ENCODE measurements around the gene CYBB. TPM values are rescaled to one million over a fixed set of nuclear protein-coding genes. Genes with fewer than 3 reads are reported as not detected.

The CYBB gene
- total RNA-seq, 1 donor, result 1.4 TPM

DNA sequence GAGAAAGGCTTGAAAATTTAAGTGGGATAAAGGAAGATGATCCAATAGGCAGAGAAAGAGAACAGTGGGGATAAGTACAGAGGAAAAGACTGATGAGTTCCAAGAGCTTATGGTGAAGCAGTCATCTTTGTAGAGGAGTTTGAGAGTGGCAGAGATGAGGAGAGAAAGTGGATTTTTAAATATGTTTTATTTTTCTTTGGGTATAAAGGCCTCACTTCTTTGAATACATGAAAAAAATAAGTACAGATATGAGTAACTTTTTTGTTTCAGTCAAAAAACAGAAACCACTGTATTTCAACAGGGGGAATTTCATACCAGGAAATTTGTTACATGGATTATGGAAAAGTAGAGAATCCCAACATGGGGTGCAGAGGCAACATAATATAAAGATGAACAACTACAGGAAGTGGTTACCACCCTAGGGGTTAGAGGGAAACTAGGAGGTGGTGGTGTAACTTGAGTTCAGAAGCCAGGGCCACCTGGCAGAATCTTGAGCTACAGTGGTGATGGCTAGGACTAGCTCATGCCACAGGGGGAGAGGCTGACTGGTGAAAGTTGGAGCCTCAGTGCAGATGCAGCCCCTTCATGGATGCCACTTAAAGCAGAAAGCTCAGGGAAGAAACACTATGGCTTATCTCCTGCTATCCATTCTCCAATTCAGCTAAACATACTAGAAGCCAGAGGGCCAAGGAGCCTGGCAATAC lies 3.4 kb upstream of the CYBB start:
- Histone ChIP-seq H3K4me3 (ENCODE audit: insufficient read depth, low read length) (no peak overlapping the region), H3K27me3 (ENCODE audit: insufficient read depth, low read length) (no peaks in the 10 kb centered on the region), H3K79me2 (ENCODE audit: insufficient read depth, low read length) (no peaks in the 10 kb centered on the region), H3K36me3 (ENCODE audit: insufficient read depth, low read length) (no peaks in the 10 kb centered on the region), H3K4me2 (ENCODE audit: insufficient read depth, low read length) (no peak overlapping the region), H3K4me1 (ENCODE audit: insufficient read depth, low read length) (no peaks in the 10 kb centered on the region), H3K27ac (ENCODE audit: low read depth, low read length) (no peak overlapping the region), H2AFZ (ENCODE audit: low read length) (no peak overlapping the region), H3K9me3 (ENCODE audit: low read depth, low read length) (no peaks in the 10 kb centered on the region), H4K20me1 (ENCODE audit: insufficient read depth, low read length) (no peaks in the 10 kb centered on the region)
- TF ChIP-seq, protein P1, sequence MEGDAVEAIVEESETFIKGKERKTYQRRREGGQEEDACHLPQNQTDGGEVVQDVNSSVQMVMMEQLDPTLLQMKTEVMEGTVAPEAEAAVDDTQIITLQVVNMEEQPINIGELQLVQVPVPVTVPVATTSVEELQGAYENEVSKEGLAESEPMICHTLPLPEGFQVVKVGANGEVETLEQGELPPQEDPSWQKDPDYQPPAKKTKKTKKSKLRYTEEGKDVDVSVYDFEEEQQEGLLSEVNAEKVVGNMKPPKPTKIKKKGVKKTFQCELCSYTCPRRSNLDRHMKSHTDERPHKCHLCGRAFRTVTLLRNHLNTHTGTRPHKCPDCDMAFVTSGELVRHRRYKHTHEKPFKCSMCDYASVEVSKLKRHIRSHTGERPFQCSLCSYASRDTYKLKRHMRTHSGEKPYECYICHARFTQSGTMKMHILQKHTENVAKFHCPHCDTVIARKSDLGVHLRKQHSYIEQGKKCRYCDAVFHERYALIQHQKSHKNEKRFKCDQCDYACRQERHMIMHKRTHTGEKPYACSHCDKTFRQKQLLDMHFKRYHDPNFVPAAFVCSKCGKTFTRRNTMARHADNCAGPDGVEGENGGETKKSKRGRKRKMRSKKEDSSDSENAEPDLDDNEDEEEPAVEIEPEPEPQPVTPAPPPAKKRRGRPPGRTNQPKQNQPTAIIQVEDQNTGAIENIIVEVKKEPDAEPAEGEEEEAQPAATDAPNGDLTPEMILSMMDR (IDR thresholded peaks at IDR 0.05; ENCODE audit: extremely low read depth, low read depth, low read length), result no peak
- no peak for DNase-seq (ENCODE audit: insufficient read length, low spot score, missing footprints)

GRCh38 chrX:37776987-37777325 lies 2.9 kb upstream of the CYBB start:
- DNase-seq (ENCODE audit: insufficient read length, low spot score, missing footprints), result no peak
- H3K27ac ChIP-seq (ENCODE audit: low read depth, low read length), result no peak overlapping the region
- H3K4me1 ChIP-seq (ENCODE audit: insufficient read depth, low read length), result no peaks in the 10 kb centered on the region
- no peak overlapping the region for H3K4me2 ChIP-seq (ENCODE audit: insufficient read depth, low read length)
- H3K79me2 ChIP-seq (ENCODE audit: insufficient read depth, low read length), result no peaks in the 10 kb centered on the region
- no peak overlapping the region for H3K4me3 ChIP-seq (ENCODE audit: insufficient read depth, low read length)
- H3K27me3 ChIP-seq (ENCODE audit: insufficient read depth, low read length), result no peaks in the 10 kb centered on the region
- H3K36me3 ChIP-seq (ENCODE audit: insufficient read depth, low read length), result no peaks in the 10 kb centered on the region
- H3K9me3 ChIP-seq (ENCODE audit: low read depth, low read length), result no peaks in the 10 kb centered on the region
- no peak overlapping the region for H2AFZ ChIP-seq (ENCODE audit: low read length)
- TF ChIP-seq, protein P1 (IDR thresholded peaks at IDR 0.05; ENCODE audit: extremely low read depth, low read depth, low read length), result no peak
- no peaks in the 10 kb centered on the region for H4K20me1 ChIP-seq (ENCODE audit: insufficient read depth, low read length)

DNA sequence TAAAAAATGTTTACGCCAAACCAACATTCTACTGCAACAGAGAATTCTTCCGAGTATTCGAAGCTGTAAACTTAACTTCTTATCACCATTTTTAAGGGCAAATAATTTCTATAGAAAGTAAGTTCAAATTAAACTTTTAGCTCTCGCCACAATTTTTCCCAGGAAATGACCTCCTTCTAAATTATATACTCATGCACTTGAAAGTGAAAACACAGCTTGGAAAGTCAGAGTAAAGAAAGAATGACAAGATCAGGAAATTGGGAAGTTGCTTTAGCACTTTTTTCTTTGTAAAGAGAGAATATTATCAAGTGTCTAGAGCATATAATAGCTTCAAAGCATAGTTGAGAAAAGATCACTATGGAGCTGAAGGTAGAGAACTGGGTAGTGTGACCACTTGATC lies 1.2 kb downstream of the CYBB start:
- Histone ChIP-seq H3K4me1 (ENCODE audit: insufficient read depth, low read length) (no peaks in the 10 kb centered on the region), H3K27me3 (ENCODE audit: insufficient read depth, low read length) (no peaks in the 10 kb centered on the region), H3K79me2 (ENCODE audit: insufficient read depth, low read length) (no peaks in the 10 kb centered on the region), H3K27ac (ENCODE audit: low read depth, low read length) (no peak overlapping the region), H3K4me3 (ENCODE audit: insufficient read depth, low read length) (no peak overlapping the region), H2AFZ (ENCODE audit: low read length) (no peak overlapping the region), H3K36me3 (ENCODE audit: insufficient read depth, low read length) (no peaks in the 10 kb centered on the region), H4K20me1 (ENCODE audit: insufficient read depth, low read length) (no peaks in the 10 kb centered on the region), H3K9me3 (ENCODE audit: low read depth, low read length) (no peaks in the 10 kb centered on the region), H3K4me2 (ENCODE audit: insufficient read depth, low read length) (no peak overlapping the region)
- TF ChIP-seq, protein P1 (IDR thresholded peaks at IDR 0.05; ENCODE audit: extremely low read depth, low read depth, low read length), result no peak
- DNase-seq (ENCODE audit: insufficient read length, low spot score, missing footprints), result no peak

- no peaks in the 10 kb centered on the region for H4K20me1 ChIP-seq (ENCODE audit: insufficient read depth, low read length)
- TF ChIP-seq, protein P1 (IDR thresholded peaks at IDR 0.05; ENCODE audit: extremely low read depth, low read depth, low read length), result no peak
- H3K4me1 ChIP-seq (ENCODE audit: insufficient read depth, low read length), result no peaks in the 10 kb centered on the region
- no peak overlapping the region for H3K4me2 ChIP-seq (ENCODE audit: insufficient read depth, low read length)
- no peak overlapping the region for H2AFZ ChIP-seq (ENCODE audit: low read length)
- H3K27ac ChIP-seq (ENCODE audit: low read depth, low read length), result no peak overlapping the region
- H3K9me3 ChIP-seq (ENCODE audit: low read depth, low read length), result no peaks in the 10 kb centered on the region
- no peak for DNase-seq (ENCODE audit: insufficient read length, low spot score, missing footprints)
- no peaks in the 10 kb centered on the region for H3K27me3 ChIP-seq (ENCODE audit: insufficient read depth, low read length)
- H3K36me3 ChIP-seq (ENCODE audit: insufficient read depth, low read length), result no peaks in the 10 kb centered on the region
- H3K4me3 ChIP-seq (ENCODE audit: insufficient read depth, low read length), result no peak overlapping the region
- no peaks in the 10 kb centered on the region for H3K79me2 ChIP-seq (ENCODE audit: insufficient read depth, low read length)
Measured at GRCh38 chrX:37781814-37782213, 2.0 kb downstream of the CYBB start.

All from osteoblast (primary cell).